ENCODE data around the gene ADGRA3. TPM values are rescaled to one million over a fixed set of nuclear protein-coding genes. Genes with fewer than 3 reads are reported as not detected.
"Not testable (repeated sequence)": the region's sequence is repeated elsewhere in the genome, so short reads cannot be mapped to it uniquely, and the experiment has no call there.

The ADGRA3 gene
- total and polyA plus RNA-seq, 2 experiments from 2014 or later: 16.2 to 73.9 TPM

GRCh38 chr4:22384154-22384553 is 131.7 kb downstream of the ADGRA3 start:
- TF ChIP-seq JUNB (IDR thresholded peaks at IDR 0.05; ENCODE audit: unreplicated experiment): no peak
- TF ChIP-seq REST (IDR thresholded peaks at IDR 0.05; ENCODE audit: unreplicated experiment): no peak
- no peak for TF ChIP-seq ZNF331 (CRISPR knock-in tag; IDR thresholded peaks at IDR 0.05; ENCODE audit: low read depth)
- no peak for TF ChIP-seq EZH2 (IDR thresholded peaks at IDR 0.05; ENCODE audit: low read depth, unreplicated experiment)
- TF ChIP-seq ETS1 (IDR thresholded peaks at IDR 0.05): no peak
- no peak for TF ChIP-seq STAT1 (IDR thresholded peaks at IDR 0.05; ENCODE audit: unreplicated experiment)
- no peak for TF ChIP-seq EZH2phosphoT487 (IDR thresholded peaks at IDR 0.05; ENCODE audit: unreplicated experiment)
- TF ChIP-seq CREB1 (CRISPR knock-in tag; IDR thresholded peaks at IDR 0.05; ENCODE audit: low read depth): no peak
- TF ChIP-seq CTCF (conservative IDR thresholded peaks at IDR 0.05; ENCODE audit: low read depth in 2 of 2): no peak
- TF ChIP-seq POLR2AphosphoS5 (IDR thresholded peaks at IDR 0.05; ENCODE audit: low read depth): no peak
- Histone ChIP-seq H3K4me1 (ENCODE audit: insufficient read depth) (no peaks in the 10 kb centered on the region), H3K9me2 (ENCODE audit: insufficient read depth) (no peaks in the 10 kb centered on the region; the same call in 1 of the 2 replicates), H4K20me1 (replicated peaks; ENCODE audit: insufficient read depth) (no peaks in the 10 kb centered on the region), H3K4me2 (no peak overlapping the region), H3K79me2 (replicated peaks; ENCODE audit: insufficient read depth) (no peaks in the 10 kb centered on the region), H3K27me3 (ENCODE audit: insufficient read depth) (no peaks in the 10 kb centered on the region), H3K36me3 (ENCODE audit: insufficient read depth) (peaks cover 11% of the 10 kb centered on the region; the same call in 1 of the 2 replicates), H3K4me3 (no peak overlapping the region), H3K27ac (ENCODE audit: low read depth) (no peak overlapping the region), H2AFZ (no peak overlapping the region), H3F3A (replicated peaks; ENCODE audit: low read depth) (no peaks in the 10 kb centered on the region)
- Mint-ChIP-seq H3K9me3 (peaks cover 5% of the 10 kb centered on the region), H3K36me3 (ENCODE audit: low read depth) (peaks cover 50% of the 10 kb centered on the region), H3K27ac (no peak overlapping the region), H3K4me1 (no peaks in the 10 kb centered on the region; the same call in 2 of the 3 replicates), H3K4me3 (no peak overlapping the region), H3K27me3 (ENCODE audit: insufficient read depth, low read depth, poor library complexity) (no peaks in the 10 kb centered on the region)
- ATAC-seq: no peak
- no peak for DNase-seq (ENCODE audit: low spot score)

- not testable (repeated sequence) for H3K4me3 Mint-ChIP-seq; DNase-seq (ENCODE audit: low spot score); H2AFZ ChIP-seq; ATAC-seq; H3K4me2 ChIP-seq; H3K27me3 Mint-ChIP-seq (ENCODE audit: insufficient read depth, low read depth, poor library complexity); H3K27ac Mint-ChIP-seq; H3K4me1 Mint-ChIP-seq; H3K4me1 ChIP-seq (ENCODE audit: insufficient read depth); H3K9me2 ChIP-seq (ENCODE audit: insufficient read depth); H3K79me2 ChIP-seq (replicated peaks; ENCODE audit: insufficient read depth); H3F3A ChIP-seq (replicated peaks; ENCODE audit: low read depth); H3K36me3 ChIP-seq (ENCODE audit: insufficient read depth); H3K4me3 ChIP-seq; H3K27me3 ChIP-seq (ENCODE audit: insufficient read depth); H4K20me1 ChIP-seq (replicated peaks; ENCODE audit: insufficient read depth); H3K27ac ChIP-seq (ENCODE audit: low read depth)
- Mint-ChIP-seq H3K36me3 (ENCODE audit: low read depth) (peaks cover 48% of the 10 kb centered on the region), H3K9me3 (peaks cover 22% of the 10 kb centered on the region)
These were observed 133.7 kb downstream of the ADGRA3 start for GRCh38 chr4:22382216-22382615.

Measured in GM23338 (cell line).